Parathyroid adenoma (tissue), 2 donors: ENCODE measurements around the gene LRRTM3.

Source experiments
- H2AFZ ChIP-seq: fragments of 300-600 bp; sonication (generic); one replicate; pipeline ENCODE4 v1.7.0; 2017; ENCODE audit warnings: antibody characterized with exemption, mild to moderate bottlenecking
- H3K27ac ChIP-seq: fragments of 300-600 bp; sonication (generic); one replicate; pipeline ENCODE4 v1.7.0; 2017
- H3K27me3 ChIP-seq: fragments of 300-600 bp; sonication (generic); one replicate; pipeline ENCODE4 v1.7.0; 2017; ENCODE audit warnings: low read length; ENCODE audit not compliant: control insufficient read depth, insufficient read depth
- H3K36me3 ChIP-seq: fragments of 300-600 bp; sonication (generic); one replicate; pipeline ENCODE4 v1.7.0; 2017; ENCODE audit warnings: low read length; ENCODE audit not compliant: control insufficient read depth, insufficient read depth
- H3K4me1 ChIP-seq: fragments of 300-600 bp; sonication (generic); one replicate; pipeline ENCODE4 v1.7.0; 2017; ENCODE audit warnings: control low read depth
- H3K4me2 ChIP-seq: fragments of 300-600 bp; sonication (generic); one replicate; pipeline ENCODE4 v1.7.0; 2017; ENCODE audit warnings: low read length
- H3K4me3 ChIP-seq: fragments of 300-600 bp; sonication (generic); one replicate; pipeline ENCODE4 v1.7.0; 2017; ENCODE audit warnings: low read depth, low read length
- H3K79me2 ChIP-seq: fragments of 300-600 bp; sonication (generic); one replicate; pipeline ENCODE4 v1.7.0; 2017; ENCODE audit warnings: control low read depth
- H3K9ac ChIP-seq: fragments of 300-600 bp; sonication (generic); one replicate; pipeline ENCODE4 v1.7.0; 2017; ENCODE audit warnings: mild to moderate bottlenecking
- H3K9me3 ChIP-seq: fragments of 300-600 bp; sonication (generic); one replicate; pipeline ENCODE4 v1.7.0; 2017; ENCODE audit warnings: low read length; ENCODE audit not compliant: control insufficient read depth
- TF ChIP-seq, protein P1 (sequence below): fragments of 300-600 bp; sonication (generic); IDR thresholded peaks from one replicate; pipeline ENCODE4 v1.7.0; 2017; ENCODE audit warnings: antibody characterized with exemption, mild to moderate bottlenecking
- donor health status: primary hyperparathyroidism.

Gene LRRTM3

DNA sequence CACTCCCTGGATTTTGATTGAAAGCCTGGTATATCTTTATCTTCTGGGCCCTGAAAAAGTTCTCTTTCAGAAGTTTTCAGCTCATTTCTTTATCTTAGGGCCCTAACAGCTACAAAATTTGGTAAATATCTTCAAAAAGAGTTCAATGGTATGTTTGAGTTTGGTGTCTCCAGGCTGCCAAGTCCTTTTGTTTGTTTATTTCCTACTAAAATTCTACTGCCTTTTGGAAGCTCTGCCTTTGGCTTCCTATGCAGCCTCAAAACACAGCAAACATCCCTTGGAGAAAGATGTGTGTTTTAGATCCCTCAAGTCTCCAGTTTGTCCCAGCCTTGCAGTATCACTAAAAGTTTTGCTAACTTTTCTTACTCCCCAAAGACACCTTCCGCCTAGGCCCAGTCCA lies 146.8 kb downstream of the LRRTM3 start:
- Histone ChIP-seq H3K4me3 (no peak overlapping the region), H3K27ac (no peak overlapping the region), H2AFZ (no peak overlapping the region), H3K4me1 (no peaks in the 10 kb centered on the region), H3K36me3 (no peaks in the 10 kb centered on the region), H3K27me3 (no peaks in the 10 kb centered on the region), H3K9me3 (no peaks in the 10 kb centered on the region), H3K4me2 (no peak overlapping the region), H3K9ac (no peak overlapping the region), H3K79me2 (no peaks in the 10 kb centered on the region)
- TF ChIP-seq, protein P1, sequence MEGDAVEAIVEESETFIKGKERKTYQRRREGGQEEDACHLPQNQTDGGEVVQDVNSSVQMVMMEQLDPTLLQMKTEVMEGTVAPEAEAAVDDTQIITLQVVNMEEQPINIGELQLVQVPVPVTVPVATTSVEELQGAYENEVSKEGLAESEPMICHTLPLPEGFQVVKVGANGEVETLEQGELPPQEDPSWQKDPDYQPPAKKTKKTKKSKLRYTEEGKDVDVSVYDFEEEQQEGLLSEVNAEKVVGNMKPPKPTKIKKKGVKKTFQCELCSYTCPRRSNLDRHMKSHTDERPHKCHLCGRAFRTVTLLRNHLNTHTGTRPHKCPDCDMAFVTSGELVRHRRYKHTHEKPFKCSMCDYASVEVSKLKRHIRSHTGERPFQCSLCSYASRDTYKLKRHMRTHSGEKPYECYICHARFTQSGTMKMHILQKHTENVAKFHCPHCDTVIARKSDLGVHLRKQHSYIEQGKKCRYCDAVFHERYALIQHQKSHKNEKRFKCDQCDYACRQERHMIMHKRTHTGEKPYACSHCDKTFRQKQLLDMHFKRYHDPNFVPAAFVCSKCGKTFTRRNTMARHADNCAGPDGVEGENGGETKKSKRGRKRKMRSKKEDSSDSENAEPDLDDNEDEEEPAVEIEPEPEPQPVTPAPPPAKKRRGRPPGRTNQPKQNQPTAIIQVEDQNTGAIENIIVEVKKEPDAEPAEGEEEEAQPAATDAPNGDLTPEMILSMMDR, result no peak

DNA sequence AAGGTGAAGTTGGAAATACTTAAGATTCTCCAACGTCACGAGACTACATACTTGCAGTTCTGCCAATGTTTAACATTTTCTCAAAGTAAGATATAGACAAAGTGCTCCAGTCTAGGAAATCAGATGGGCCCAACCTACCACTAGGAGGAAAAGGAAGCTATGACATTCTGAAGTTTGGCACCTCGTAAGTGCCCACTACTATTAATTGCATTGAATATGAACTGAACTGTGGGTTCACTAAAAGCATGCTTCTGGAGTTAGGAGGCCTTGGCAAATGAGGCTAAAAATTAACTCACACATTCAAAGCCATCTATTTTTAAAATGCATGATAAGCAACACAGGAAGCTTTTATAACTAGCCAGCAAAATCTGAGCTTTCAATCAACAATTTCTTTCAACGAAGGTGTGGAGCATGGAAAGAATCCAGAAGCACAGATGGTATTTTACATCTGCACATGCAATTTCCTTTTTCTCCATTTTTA lies 149.7 kb downstream of the LRRTM3 start:
- no peak overlapping the region for H3K4me2 ChIP-seq
- H3K4me3 ChIP-seq, result no peak overlapping the region
- no peak overlapping the region for H2AFZ ChIP-seq
- H3K4me1 ChIP-seq, result no peaks in the 10 kb centered on the region
- no peaks in the 10 kb centered on the region for H3K79me2 ChIP-seq
- TF ChIP-seq, protein P1, result no peak
- no peaks in the 10 kb centered on the region for H3K36me3 ChIP-seq
- H3K27ac ChIP-seq, result no peak overlapping the region
- no peaks in the 10 kb centered on the region for H3K27me3 ChIP-seq
- no peaks in the 10 kb centered on the region for H3K9me3 ChIP-seq
- H3K9ac ChIP-seq, result no peak overlapping the region

DNA sequence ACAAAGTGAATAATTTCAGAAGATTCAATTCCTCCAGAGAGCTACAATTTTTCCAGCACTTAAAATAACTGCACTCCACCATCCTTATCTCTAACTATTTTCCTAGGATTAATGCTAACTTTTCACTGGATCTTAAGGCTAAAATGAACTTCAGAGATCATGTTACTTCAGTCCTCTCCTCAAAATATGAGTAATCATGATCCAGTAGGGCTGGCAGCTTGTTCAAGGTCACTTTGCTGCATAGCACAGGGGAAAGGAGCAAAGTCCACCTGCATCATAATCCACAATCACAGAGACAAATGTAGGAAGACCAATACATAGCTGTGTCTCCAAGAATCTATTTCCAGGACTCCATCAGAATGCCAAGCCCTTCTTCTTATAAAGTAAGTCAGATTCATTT lies 150.3 kb downstream of the LRRTM3 start:
- no peaks in the 10 kb centered on the region for H3K9me3 ChIP-seq
- H3K27ac ChIP-seq, result no peak overlapping the region
- no peak overlapping the region for H2AFZ ChIP-seq
- H3K9ac ChIP-seq, result no peak overlapping the region
- no peaks in the 10 kb centered on the region for H3K79me2 ChIP-seq
- H3K36me3 ChIP-seq, result no peaks in the 10 kb centered on the region
- H3K4me3 ChIP-seq, result no peak overlapping the region
- no peaks in the 10 kb centered on the region for H3K27me3 ChIP-seq
- H3K4me1 ChIP-seq, result no peaks in the 10 kb centered on the region
- TF ChIP-seq, protein P1, result no peak
- no peak overlapping the region for H3K4me2 ChIP-seq

DNA sequence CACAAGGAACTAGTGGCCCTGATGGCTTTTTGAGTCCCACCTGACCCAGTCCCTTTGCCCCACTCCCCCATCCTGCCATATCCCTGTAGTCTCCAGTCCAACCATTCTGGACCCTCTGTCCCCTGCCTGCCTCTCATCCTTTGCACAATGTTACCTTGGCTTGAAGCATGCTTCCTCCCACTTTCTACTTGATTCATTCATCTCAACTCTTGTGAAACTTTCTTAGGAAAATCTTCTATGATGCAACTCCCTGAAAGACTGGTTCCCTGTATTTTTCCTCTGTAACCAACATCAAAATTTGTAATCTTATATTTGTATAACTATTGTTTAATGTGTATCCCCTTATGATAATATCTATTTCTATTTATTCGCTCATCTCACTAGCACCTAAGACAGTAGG lies 151.5 kb downstream of the LRRTM3 start:
- H3K9me3 ChIP-seq, result no peaks in the 10 kb centered on the region
- H3K4me3 ChIP-seq, result no peak overlapping the region
- no peaks in the 10 kb centered on the region for H3K79me2 ChIP-seq
- TF ChIP-seq, protein P1, result no peak
- no peak overlapping the region for H3K9ac ChIP-seq
- H3K27me3 ChIP-seq, result no peaks in the 10 kb centered on the region
- H2AFZ ChIP-seq, result no peak overlapping the region
- no peaks in the 10 kb centered on the region for H3K36me3 ChIP-seq
- H3K27ac ChIP-seq, result no peak overlapping the region
- no peaks in the 10 kb centered on the region for H3K4me1 ChIP-seq
- H3K4me2 ChIP-seq, result no peak overlapping the region

DNA sequence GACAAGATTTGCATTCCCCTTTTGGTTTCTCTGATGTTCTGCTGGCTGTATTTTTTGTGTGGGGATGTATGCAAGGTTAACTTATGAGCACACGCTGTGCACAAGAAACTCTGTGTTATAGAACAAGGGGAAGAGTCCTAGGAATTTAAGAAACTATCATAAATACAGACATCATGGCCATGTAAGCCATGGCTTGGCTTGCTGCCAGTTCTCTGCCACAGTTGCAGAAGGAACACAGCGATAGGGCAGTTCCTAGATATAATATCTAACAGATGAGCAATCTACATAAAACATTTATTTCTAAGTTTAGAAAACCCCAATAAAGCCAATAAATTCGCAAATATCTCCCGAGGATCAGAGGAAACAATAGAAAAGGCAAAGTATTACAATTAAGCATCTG lies 153.3 kb downstream of the LRRTM3 start:
- no peak overlapping the region for H3K9ac ChIP-seq
- no peaks in the 10 kb centered on the region for H3K27me3 ChIP-seq
- no peak overlapping the region for H2AFZ ChIP-seq
- H3K9me3 ChIP-seq, result no peaks in the 10 kb centered on the region
- no peak overlapping the region for H3K4me2 ChIP-seq
- H3K4me3 ChIP-seq, result no peak overlapping the region
- TF ChIP-seq, protein P1, result no peak
- no peaks in the 10 kb centered on the region for H3K79me2 ChIP-seq
- H3K36me3 ChIP-seq, result no peaks in the 10 kb centered on the region
- H3K4me1 ChIP-seq, result no peaks in the 10 kb centered on the region
- H3K27ac ChIP-seq, result no peak overlapping the region
